Stimulated activated CD4-positive, alpha-beta T cell treated with anti-CD3 and anti-CD28 coated beads, Interleukin-4, amount 100 ng/mL, for 1 hour (primary cell): ENCODE data around the gene DCLK2.

ENCODE experiments used
- DNase-seq: peaks from one replicate; pipeline ENCODE4 v3.0.0-alpha.2; 2020

The DCLK2 gene

DNA sequence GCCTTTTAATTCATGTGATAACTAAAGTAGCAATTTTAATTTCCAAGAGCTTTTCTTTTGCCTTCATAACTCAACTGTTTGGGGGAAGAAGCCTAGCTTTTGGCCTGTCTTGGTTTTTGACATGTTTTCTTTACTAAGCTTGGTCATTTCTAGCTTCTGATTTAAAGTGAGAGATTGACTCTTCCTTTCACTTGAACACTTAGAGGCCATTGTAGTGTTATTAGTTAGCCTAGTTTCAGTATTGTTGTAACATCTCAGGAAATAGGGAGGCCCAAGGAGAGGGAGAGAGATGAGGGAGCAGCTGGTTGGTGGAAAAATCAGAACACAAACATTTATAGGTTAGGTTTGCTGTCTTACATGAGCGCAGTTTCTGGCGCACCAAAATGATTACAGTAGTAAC is 44.8 kb downstream of the DCLK2 start:
- no peak for DNase-seq

GRCh38 chr4:150123796-150124677 is 45.8 kb downstream of the DCLK2 start:
- DNase-seq, result no peak

GRCh38 chr4:150126201-150126863 is 48.1 kb downstream of the DCLK2 start:
- DNase-seq, result no peak

DNA sequence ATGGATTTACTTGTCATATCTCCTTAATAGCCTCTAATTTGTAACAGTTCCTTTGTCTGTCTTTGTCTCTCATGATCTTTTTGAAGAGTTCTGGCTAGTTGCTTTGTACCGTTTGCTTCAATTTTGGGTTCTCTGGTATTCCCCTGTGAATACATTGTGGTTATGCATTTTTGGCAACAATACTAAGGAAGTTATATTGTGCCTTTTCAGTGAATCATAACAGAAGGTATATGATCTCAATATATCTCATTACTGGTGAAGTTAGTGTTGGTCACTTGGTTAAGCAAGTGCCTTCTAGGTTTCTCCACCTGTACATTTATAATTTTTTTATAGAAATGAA is 48.6 kb downstream of the DCLK2 start:
- no peak for DNase-seq

- DNase-seq, result no peak
Observed at GRCh38 chr4:150127757-150128156, 49.5 kb downstream of the DCLK2 start.

- no peak for DNase-seq
Observed at GRCh38 chr4:150130933-150131332, 52.7 kb downstream of the DCLK2 start.

DNA sequence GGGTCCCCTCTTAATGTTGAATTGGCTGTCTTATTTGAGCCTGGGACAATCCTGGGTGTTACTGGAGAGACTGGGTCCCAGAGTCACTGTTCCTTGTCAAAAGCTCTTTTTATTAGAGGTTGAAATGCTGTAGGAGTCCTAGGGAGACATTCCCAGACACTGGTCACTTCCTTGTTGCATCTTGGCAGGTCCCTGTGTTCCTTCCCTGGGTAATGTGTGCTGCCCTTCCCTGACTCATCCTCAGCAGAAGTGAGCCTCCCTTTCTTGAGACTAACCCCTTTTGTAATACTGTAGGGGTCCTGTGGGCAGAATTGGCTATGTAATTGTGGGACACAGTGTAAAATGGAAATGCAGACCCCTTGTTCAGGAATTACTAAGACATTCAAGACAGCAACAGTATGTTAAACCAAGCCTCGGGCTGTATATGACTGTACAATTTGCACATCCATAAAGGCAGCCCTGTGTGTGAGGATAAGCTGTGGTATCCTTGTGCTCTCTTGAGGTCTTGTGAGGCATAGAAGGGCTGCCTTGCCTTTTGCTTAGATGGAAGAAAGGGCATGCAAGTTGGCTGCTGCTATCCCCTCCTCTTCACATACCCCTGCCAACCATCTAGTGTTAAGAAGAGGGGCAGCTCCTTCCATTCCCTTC is 53.5 kb downstream of the DCLK2 start:
- no peak for DNase-seq

DNA sequence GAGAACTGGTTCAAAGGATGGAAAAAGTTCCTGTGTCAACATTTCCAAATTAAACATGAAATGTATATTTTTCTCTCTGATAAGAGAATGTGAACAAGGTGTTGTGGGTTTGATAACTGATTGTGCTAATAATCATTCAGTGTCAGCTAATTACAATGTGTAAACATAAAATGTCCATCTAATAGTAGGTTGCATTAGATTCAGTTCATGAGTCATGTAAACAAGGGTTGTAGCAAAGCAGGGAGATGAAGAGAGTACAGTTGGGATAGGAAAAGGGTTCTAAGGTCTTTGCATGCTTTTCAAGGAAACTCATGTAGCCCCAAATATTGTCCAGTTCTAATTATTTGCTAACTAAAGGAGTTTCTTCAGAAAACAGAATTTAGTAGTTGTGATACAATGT is 55.4 kb downstream of the DCLK2 start:
- no peak for DNase-seq

DNA sequence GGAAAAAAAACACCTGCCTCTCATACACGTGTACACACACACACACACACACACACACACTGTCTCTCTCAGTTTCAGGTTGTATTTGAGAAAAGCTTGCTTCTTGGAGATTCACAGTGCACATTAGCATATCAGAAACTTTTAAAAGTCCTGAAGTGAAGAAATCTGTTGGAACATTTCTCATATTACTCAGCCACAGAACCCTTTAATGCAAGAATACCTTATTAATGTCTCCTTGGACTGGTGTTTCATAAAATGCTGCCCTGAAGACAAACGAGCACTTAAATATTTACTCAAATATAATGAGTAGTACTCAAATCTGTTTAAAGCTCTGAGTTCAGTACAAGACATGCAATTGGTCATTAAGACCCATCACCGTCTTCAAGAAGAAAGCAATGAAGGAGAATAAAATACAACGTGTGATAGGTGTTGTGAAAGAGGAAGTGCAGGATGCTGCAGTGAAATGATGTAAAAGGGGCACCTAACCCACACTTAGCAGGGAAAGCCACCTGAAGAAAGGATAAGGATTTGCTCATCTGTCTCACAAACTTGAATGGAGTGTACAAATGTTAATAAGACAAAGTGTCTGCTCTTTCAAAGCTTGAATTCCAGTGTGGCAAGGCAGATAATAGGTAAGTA is 57.0 kb downstream of the DCLK2 start:
- DNase-seq, result no peak

DNA sequence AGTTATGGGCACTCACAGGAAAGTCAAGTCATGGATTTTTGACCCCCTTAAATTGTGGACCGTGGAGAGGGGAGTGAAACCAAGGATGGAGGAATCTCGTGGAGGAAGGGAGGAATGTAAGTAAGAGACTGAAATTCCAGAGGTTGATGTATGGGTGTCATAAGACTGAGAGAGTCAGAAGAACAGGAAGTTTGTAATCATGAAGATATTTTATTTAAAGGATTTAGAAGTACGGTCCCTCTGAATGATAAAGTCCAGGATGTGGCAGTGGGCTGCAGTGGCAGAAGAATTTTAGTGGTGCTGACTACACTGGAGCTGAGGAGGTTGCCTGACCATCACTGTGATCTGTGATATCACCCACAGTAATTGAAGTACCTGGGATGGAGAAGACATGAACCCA is 57.8 kb downstream of the DCLK2 start:
- no peak for DNase-seq

DNA sequence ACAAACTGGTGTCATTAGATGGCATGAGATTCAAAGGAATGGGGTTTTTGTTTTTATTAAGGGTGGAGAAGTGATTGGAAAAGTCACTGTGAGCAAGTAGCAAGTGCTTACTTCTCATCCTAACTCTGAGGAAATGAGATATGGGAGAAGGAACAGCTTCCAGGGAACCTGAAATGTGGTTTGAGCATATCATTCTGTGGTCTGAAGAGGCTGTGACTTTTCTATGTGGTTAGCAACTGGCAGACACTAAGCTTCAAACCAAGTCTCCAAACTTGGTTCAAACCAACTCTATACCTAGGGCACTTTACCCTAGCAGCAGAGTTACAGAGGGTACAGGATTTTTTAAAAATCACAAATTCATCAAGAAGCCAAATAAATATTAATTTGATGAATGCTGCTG is 58.2 kb downstream of the DCLK2 start:
- DNase-seq, result no peak

- no peak for DNase-seq
Observed at GRCh38 chr4:150139297-150139865, 61.1 kb downstream of the DCLK2 start.

DNA sequence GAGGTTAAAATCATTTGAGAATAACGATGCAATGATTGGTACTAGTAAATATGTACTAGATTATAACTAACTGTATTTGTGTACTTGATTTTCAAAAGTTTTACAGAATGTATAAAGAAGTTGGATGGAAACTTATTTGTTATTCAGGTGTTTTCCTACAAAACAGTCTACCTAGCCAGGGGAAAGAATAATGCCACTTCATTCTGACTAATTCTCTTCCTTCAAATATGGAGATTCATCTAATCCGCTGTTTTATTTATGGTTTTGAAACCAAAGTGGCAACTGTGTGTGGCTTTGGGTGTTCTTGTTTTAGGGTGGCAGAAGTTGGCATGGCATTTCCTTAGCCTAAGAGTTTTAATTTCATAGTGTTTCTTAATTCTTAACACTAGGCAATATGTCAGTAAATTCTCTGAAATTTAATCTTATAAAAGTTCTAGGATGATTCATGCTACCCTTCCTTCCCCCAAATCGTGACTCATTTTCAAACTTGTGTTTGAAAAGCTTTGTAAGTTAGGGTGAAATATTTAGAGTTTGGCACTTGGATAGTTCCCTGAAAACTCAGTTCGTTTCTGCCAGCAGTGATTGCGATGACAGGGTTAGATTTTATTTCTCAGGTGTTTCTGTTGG is 62.6 kb downstream of the DCLK2 start:
- no peak for DNase-seq

GRCh38 chr4:150141756-150142155 is 63.5 kb downstream of the DCLK2 start:
- DNase-seq, result no peak

DNA sequence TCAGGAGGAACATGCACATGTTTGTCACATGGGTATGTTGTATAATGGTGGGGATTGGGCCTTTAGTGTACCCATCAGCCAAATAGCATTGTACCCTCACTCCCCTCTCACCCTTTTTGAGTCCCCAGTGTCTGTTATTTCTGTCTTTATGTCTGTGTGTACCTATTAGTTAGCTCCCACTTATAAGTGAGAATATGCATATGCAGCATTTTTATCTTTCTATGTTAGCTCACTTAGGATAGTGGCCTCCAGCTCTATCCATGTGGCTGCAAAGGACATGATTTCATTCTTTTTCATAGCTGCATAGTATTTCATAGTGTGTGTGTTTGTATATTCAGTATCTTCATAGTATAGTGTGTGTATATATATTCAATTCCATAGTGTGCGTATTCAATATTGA is 64.6 kb downstream of the DCLK2 start:
- no peak for DNase-seq

DNA sequence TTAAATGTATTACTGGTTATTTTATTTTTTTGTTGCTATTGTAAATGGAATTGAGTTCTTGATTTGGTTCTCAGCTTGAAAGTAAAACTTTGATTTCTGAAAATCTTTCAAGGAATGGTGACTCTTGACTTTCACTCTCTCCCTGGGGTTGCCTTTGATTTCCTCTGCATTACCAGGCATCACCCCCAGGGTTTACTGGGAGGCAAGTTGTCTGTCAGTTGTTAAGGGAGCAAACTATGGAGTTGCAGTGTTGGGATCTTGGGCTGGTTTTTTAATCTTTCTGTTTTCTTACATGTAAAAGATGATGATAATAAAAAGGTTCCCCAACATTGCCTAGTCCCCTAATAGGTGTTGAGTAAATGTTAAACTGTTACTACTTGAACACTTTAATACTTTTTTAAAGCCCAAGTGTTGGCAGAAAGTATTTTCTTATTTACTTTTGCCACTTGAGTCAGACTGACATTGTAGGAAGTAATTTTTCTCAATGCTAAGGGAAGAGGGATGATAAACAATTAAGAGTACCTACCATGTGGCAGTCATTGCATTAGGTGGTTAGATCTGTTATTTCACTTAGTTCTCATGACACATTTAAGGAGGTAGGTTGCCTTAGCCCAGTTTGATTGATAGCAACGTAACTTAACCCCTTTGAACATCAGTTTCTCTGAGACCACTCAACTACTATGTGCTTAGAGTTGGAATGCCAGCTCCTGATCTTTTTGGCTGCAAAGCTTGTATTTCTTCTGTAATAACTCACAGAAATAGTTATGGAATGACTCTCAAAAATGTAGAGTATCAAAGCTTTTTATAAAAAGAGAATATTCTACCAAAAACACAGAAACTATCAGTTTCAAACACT is 67.1 kb downstream of the DCLK2 start:
- no peak for DNase-seq

- no peak for DNase-seq
Observed at GRCh38 chr4:150145946-150146340, 67.7 kb downstream of the DCLK2 start.

DNA sequence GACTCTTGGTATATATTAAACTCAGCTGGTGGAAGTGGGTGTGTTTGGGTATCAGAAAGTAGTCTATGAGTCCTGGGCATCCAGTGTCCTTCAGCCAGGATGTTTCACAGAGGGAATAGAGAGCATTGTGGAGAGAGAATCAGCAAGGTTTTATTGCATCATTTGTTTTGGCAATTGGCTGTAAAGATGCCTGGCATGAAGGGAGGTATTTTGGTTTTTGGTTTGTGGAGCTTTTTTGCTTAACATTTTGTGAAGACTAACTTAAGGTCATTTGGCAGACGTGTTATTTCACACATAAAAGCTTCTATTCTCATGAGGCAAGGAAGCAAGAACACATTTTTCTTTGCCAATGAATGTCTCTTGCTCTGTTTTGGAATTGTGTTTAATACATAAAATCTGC is 71.1 kb downstream of the DCLK2 start:
- no peak for DNase-seq

- no peak for DNase-seq
Observed at GRCh38 chr4:150150629-150151062, 72.4 kb downstream of the DCLK2 start.

GRCh38 chr4:150152766-150153165 is 74.5 kb downstream of the DCLK2 start:
- no peak for DNase-seq

- no peak for DNase-seq
Observed at GRCh38 chr4:150155391-150155790, 77.1 kb downstream of the DCLK2 start.

DNA sequence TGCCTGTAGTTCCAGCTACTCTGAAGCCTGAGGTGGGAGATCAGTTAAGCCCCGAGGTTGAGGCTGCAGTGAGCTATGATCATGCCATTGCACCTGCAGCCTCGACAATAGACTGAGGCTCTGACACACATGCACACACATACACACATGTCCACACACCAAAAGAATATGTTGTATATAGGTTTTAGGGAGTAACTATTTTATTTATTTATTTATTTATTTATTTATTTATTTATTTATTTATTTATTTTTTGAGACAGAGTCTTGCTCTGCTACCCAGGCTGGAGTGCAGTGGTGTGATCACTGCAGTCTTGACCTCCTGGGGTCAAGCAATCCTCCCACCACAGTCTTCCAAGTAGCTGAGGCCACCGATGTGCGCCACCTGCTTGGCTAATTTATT is 78.3 kb downstream of the DCLK2 start:
- DNase-seq, result no peak
